GM21390 (cell line): ENCODE results near the gene HIBCH.

Source experiments
- ATAC-seq: cut with Tn5 transposase; IDR thresholded peaks from one replicate; pipeline ENCODE4 v1.9.1; 2021; ENCODE audit not compliant: unreplicated experiment

The HIBCH gene

DNA sequence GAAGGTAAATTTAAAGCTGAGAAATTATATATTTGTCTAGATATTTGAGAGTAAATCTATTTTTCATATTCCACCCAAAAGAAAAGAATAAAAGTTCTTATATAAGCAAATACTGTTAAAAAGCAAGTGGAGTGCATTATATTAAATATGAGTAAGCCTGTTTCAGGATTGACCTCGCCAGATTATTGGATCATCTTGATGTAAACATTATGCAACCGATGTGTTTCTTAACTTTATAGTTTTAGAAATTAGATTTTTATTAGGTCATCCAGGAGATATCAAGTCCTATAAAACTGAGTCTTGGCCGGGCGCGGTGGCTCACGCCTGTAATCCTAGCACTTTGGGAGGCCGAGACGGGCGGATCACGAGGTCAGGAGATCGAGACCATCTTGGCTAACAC is 156.8 kb downstream of the HIBCH start:
- no peak for ATAC-seq

GRCh38 chr2:190159453-190159852 is 160.2 kb downstream of the HIBCH start:
- ATAC-seq, result no peak

GRCh38 chr2:190158798-190159434 is 160.7 kb downstream of the HIBCH start:
- no peak for ATAC-seq

DNA sequence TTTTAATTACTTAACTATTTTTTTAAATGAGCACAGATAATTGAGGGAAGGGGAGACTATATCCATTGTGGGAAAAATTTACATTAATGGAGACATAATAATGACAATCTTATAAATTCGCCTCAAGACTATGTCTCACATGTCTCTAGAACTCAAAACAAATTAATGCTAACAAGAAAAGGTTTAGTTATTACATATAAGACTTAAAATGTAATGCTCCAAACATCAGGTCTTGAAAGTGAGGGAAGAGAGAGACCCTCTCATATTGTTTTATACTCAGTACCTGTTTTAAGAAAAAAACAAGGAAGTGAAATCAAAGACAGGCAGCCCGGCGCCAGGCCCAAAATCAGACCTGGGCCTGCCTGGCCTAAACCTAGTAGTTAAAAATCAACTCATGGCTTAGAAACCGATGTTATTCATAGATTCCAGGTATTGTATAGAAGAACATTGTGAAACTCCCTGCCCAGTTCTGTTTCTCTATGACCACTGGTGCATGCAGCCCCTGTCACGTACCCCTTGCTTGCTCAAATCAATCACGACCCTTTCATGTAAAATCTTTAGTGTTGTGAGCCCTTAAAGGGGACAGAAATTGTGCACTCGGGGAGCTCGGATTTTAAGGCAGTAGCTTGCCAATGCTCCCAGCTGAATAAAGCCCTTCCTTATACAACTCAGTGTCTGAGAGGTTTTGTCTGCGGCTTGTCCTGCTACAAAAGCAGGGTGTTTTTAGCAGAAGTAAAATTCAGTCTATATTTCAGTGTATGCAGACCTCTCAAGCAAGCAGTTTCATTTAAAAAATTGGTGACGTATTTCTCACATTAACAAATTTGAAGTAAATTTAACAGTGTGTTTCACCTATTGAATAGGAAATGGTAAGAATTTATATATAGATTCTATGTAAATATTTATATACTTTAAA is 161.8 kb downstream of the HIBCH start:
- ATAC-seq, result peak; percentile 53

- no peak for ATAC-seq
These were observed 163.0 kb downstream of the HIBCH start for GRCh38 chr2:190156530-190157212.
